ENCODE results near the gene CAB39.

- TF ChIP-seq EP300 (IDR thresholded peaks at IDR 0.05) (no peak), CTCF (IDR thresholded peaks at IDR 0.05) (no peak)
These were observed 46.2 kb upstream of the CAB39 start for GRCh38 chr2:230666446-230666845.
